Thyroid gland (tissue), 4 donors: Measurements from ENCODE around the gene STAT6. TPM values are rescaled to one million over a fixed set of nuclear protein-coding genes. Genes with fewer than 3 reads are reported as not detected.

Source experiments
- DNase-seq, 2 donors: peaks; one replicate each; pipeline ENCODE4 v3.0.0-alpha.2; 2019
- H3K27ac ChIP-seq, 3 donors: fragments of 200-600 bp; sonication (generic); 1 replicate in 2 of 3; 2 replicates in 1 of 3; pipeline ENCODE4 v1.5.1; 2016 to 2019; ENCODE audit warnings: mild to moderate bottlenecking in 1 of 3, moderate library complexity in 1 of 3
- H3K27me3 ChIP-seq: fragments of 200-600 bp; sonication (generic); one replicate; pipeline ENCODE4 v1.5.1; 2019
- H3K36me3 ChIP-seq, 2 donors: fragments of 200-600 bp; sonication (generic); one replicate each; pipeline ENCODE4 v1.5.1; 2016 to 2019
- H3K4me1 ChIP-seq, 2 donors: fragments of 200-600 bp; sonication (generic); one replicate each; pipeline ENCODE4 v1.5.1; 2017 to 2019
- H3K4me3 ChIP-seq, 3 donors: fragments of 200-600 bp; sonication (generic); replicated peaks in 1 of 3; 1 replicate in 2 of 3; 2 replicates in 1 of 3; pipeline ENCODE4 v1.5.1; 2016; ENCODE audit warnings: mild to moderate bottlenecking in 1 of 3
- H3K9me3 ChIP-seq: fragments of 200-600 bp; sonication (generic); one replicate; pipeline ENCODE4 v1.5.1; 2017
- POLR2A ChIP-seq, 2 donors: fragments of 450-650 bp; IDR thresholded peaks; one replicate each; pipeline ENCODE4 v1.6.1; 2017; ENCODE audit warnings: antibody characterized with exemption in 2 of 2, mild to moderate bottlenecking in 2 of 2, moderate library complexity in 1 of 2
- WGBS, 2 donors: methylation state at CpG; one replicate each; pipeline ENCODE4 v1.1.5; 2017; 5-methylcytosine and 5-hydroxymethylcytosine counted together
- intact Hi-C: fragments of 100-400 bp; cut with DNase I; formaldehyde crosslinking; loops from one replicate; pipeline ENCODE4 v1.15.1; 2023
- total RNA-seq, 4 donors: library from RNA; depleted of rRNA; stranded (reverse); fragments of >200 nt; gene quantifications; one replicate each; pipeline ENCODE4 v1.2.3, GENCODE V29; 2016
- TF ChIP-seq, protein P1 (sequence below), 6 experiments: fragments of 200-600 bp in 3 of 6; fragments of 450-650 bp in 3 of 6; sonication (generic) in 3 of 6; IDR thresholded peaks; one replicate each; pipeline ENCODE4 v1.5.1; 2016 to 2019; ENCODE audit warnings: antibody characterized with exemption in 6 of 6, mild to moderate bottlenecking in 2 of 6, inconsistent platforms in 1 of 6, moderate library complexity in 1 of 6

STAT6 gene
- total RNA-seq, 4 donors from 2014 or later: 79.0 to 144 (median 89.8) TPM

GRCh38 chr12:57086493-57087009, 24.6 kb downstream of the STAT6 start:
- Histone ChIP-seq H3K27me3 (no peaks in the 10 kb centered on the region), H3K4me3 (peak overlapping the region; percentile 22 to 85 (median 80)), H3K4me1 (peaks cover 26 to 28% of the 10 kb centered on the region in 2 donors), H3K27ac (peak overlapping the region; percentile 98 to 100 (median 99)), H3K36me3 (peaks cover 0 to 5% of the 10 kb centered on the region in 2 donors), H3K9me3 (no peaks in the 10 kb centered on the region)
- intact Hi-C loops: no loop called here
- DNase-seq: peak; percentile 76 to 81
- 0 to 1% methylated on average over 14 of the region's 14 CpGs for WGBS, 2 donors
- no peak for TF ChIP-seq POLR2A (IDR thresholded peaks at IDR 0.05)
- TF ChIP-seq, protein P1, sequence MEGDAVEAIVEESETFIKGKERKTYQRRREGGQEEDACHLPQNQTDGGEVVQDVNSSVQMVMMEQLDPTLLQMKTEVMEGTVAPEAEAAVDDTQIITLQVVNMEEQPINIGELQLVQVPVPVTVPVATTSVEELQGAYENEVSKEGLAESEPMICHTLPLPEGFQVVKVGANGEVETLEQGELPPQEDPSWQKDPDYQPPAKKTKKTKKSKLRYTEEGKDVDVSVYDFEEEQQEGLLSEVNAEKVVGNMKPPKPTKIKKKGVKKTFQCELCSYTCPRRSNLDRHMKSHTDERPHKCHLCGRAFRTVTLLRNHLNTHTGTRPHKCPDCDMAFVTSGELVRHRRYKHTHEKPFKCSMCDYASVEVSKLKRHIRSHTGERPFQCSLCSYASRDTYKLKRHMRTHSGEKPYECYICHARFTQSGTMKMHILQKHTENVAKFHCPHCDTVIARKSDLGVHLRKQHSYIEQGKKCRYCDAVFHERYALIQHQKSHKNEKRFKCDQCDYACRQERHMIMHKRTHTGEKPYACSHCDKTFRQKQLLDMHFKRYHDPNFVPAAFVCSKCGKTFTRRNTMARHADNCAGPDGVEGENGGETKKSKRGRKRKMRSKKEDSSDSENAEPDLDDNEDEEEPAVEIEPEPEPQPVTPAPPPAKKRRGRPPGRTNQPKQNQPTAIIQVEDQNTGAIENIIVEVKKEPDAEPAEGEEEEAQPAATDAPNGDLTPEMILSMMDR (IDR thresholded peaks at IDR 0.05): peak in 2 of 6 experiments; percentile 7 to 37

- Histone ChIP-seq H3K4me1 (peaks cover 21 to 23% of the 10 kb centered on the region in 2 donors), H3K27me3 (no peaks in the 10 kb centered on the region), H3K27ac (peak overlapping the region; percentile 98 to 100 (median 99)), H3K9me3 (no peaks in the 10 kb centered on the region), H3K36me3 (peaks cover 0 to under 1% of the 10 kb centered on the region in 2 donors), H3K4me3 (peak overlapping the region in 1 of 3 donors; percentile 80)
- TF ChIP-seq, protein P1 (IDR thresholded peaks at IDR 0.05): no peak
- TF ChIP-seq POLR2A (IDR thresholded peaks at IDR 0.05): no peak
- peak; percentile 69 to 75 for DNase-seq
- intact Hi-C loops: no loop called here
- 12 to 13% methylated on average over 12 of the region's 12 CpGs for WGBS, 2 donors
Measured at GRCh38 chr12:57085999-57086492, 25.1 kb downstream of the STAT6 start.

DNA sequence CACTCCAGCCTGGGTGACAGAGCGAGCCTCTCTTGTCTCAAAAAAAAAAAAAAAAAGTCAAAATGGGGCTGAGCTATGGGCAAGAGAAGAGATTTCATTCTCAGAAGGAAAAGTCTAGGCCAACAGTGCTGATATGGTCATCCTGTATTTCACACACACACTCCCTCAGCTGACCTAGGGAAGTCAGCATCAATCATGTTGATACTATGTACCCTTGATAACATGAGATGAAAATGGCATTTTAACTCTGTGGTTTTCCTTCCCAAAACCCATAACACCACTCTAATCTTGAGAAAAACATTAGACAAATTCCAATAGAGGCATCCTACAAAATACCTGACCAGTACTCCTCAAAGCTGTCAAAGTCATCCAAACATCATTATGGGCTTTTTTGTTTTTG, 30.3 kb downstream of the STAT6 start:
- Histone ChIP-seq H3K36me3 (no peaks in the 10 kb centered on the region), H3K4me3 (no peak overlapping the region), H3K27ac (no peak overlapping the region), H3K27me3 (no peaks in the 10 kb centered on the region), H3K4me1 (peaks cover 11 to 15% of the 10 kb centered on the region in 2 donors), H3K9me3 (no peaks in the 10 kb centered on the region)
- DNase-seq: no peak
- WGBS, 2 donors: 97% methylated on average over 1 of the region's 1 CpG
- TF ChIP-seq, protein P1 (IDR thresholded peaks at IDR 0.05): no peak
- TF ChIP-seq POLR2A (IDR thresholded peaks at IDR 0.05): no peak
- intact Hi-C loops: no loop called here

- intact Hi-C loops: loop anchor here (5.0 kb wide), 1 partner anchor 102 kb away; no protein-coding TSS in a partner anchor
- H3K27me3 ChIP-seq: no peaks in the 10 kb centered on the region
- H3K27ac ChIP-seq: peak overlapping the region in 1 of 3 donors; percentile 87
- peaks cover 10 to 11% of the 10 kb centered on the region in 2 donors for H3K4me1 ChIP-seq
- no peak for TF ChIP-seq POLR2A (IDR thresholded peaks at IDR 0.05)
- TF ChIP-seq, protein P1 (IDR thresholded peaks at IDR 0.05): no peak
- no peak for DNase-seq
- no peak overlapping the region for H3K4me3 ChIP-seq
- no peaks in the 10 kb centered on the region for H3K36me3 ChIP-seq
- WGBS, 2 donors: 68 to 77% methylated on average over 1 of the region's 1 CpG
- H3K9me3 ChIP-seq: no peaks in the 10 kb centered on the region
Measured at GRCh38 chr12:57079821-57080220, 31.3 kb downstream of the STAT6 start.
